GM18520 (cell line): Measurements from ENCODE around the gene CA5A.
"Not testable (repeated sequence)": the region's sequence is repeated elsewhere in the genome, so short reads cannot be mapped to it uniquely, and the experiment has no call there.

Experiments
- ATAC-seq: cut with Tn5 transposase; IDR thresholded peaks from one replicate; pipeline ENCODE4 v1.9.1; 2021; ENCODE audit not compliant: unreplicated experiment

CA5A gene

GRCh38 chr16:87949071-87949744 is 12.9 kb upstream of the CA5A start:
- no peak for ATAC-seq

- ATAC-seq: no peak
Observed at GRCh38 chr16:87948735-87949070, 12.4 kb upstream of the CA5A start.

GRCh38 chr16:87948119-87948545 is 11.8 kb upstream of the CA5A start:
- ATAC-seq: no peak

- ATAC-seq: no peak
Observed at GRCh38 chr16:87947356-87948118, 11.2 kb upstream of the CA5A start.

GRCh38 chr16:87946596-87947347 is 10.4 kb upstream of the CA5A start:
- no peak for ATAC-seq

- no peak for ATAC-seq
Observed at GRCh38 chr16:87945351-87946042, 9.2 kb upstream of the CA5A start.

- no peak for ATAC-seq
Observed at GRCh38 chr16:87942680-87943079, 6.4 kb upstream of the CA5A start.

GRCh38 chr16:87939562-87940423 is 3.5 kb upstream of the CA5A start:
- ATAC-seq: no peak

GRCh38 chr16:87938412-87938949 is 2.2 kb upstream of the CA5A start:
- ATAC-seq: no peak

GRCh38 chr16:87937231-87937542 is 858 bp upstream of the CA5A start:
- not testable (repeated sequence) for ATAC-seq

GRCh38 chr16:87936016-87936374 is 334 bp downstream of the CA5A start:
- ATAC-seq: not testable (repeated sequence)

GRCh38 chr16:87934752-87935425 is 1.4 kb downstream of the CA5A start:
- ATAC-seq: not testable (repeated sequence)

GRCh38 chr16:87933140-87933495 is 3.2 kb downstream of the CA5A start:
- no peak for ATAC-seq

- not testable (repeated sequence) for ATAC-seq
Observed at GRCh38 chr16:87932475-87933139, 3.7 kb downstream of the CA5A start.

GRCh38 chr16:87931504-87931903 is 4.8 kb downstream of the CA5A start:
- ATAC-seq: no peak

GRCh38 chr16:87930456-87930855 is 5.9 kb downstream of the CA5A start:
- ATAC-seq: no peak

- no peak for ATAC-seq
Observed at GRCh38 chr16:87929986-87930385, 6.3 kb downstream of the CA5A start.

- ATAC-seq: no peak
Observed at GRCh38 chr16:87927195-87927562, 9.2 kb downstream of the CA5A start.
